Adrenal gland (tissue), 5 donors: ENCODE measurements around the gene PPARGC1A.

Experiments used
- POLR2A ChIP-seq, 2 donors: fragments of 450-650 bp; IDR thresholded peaks; one replicate each; pipeline ENCODE4 v1.6.1; 2017; ENCODE audit warnings: antibody characterized with exemption in 2 of 2, mild to moderate bottlenecking in 2 of 2, moderate library complexity in 1 of 2
- TF ChIP-seq, protein P1 (sequence below), 6 experiments: fragments of 450-650 bp in 4 of 6; fragments of 200-600 bp in 2 of 6; sonication (generic) in 1 of 6; IDR thresholded peaks; 1 replicate in 5 of 6; 2 replicates in 1 of 6; pipeline versions ENCODE4 v1.5.1 to v1.8.0; 2016 to 2021; ENCODE audit warnings: antibody characterized with exemption in 6 of 6, mild to moderate bottlenecking in 2 of 6, moderate library complexity in 1 of 6
- donor health status: DM: no; HTN: no; CAD: no.

- TF ChIP-seq, protein P1, sequence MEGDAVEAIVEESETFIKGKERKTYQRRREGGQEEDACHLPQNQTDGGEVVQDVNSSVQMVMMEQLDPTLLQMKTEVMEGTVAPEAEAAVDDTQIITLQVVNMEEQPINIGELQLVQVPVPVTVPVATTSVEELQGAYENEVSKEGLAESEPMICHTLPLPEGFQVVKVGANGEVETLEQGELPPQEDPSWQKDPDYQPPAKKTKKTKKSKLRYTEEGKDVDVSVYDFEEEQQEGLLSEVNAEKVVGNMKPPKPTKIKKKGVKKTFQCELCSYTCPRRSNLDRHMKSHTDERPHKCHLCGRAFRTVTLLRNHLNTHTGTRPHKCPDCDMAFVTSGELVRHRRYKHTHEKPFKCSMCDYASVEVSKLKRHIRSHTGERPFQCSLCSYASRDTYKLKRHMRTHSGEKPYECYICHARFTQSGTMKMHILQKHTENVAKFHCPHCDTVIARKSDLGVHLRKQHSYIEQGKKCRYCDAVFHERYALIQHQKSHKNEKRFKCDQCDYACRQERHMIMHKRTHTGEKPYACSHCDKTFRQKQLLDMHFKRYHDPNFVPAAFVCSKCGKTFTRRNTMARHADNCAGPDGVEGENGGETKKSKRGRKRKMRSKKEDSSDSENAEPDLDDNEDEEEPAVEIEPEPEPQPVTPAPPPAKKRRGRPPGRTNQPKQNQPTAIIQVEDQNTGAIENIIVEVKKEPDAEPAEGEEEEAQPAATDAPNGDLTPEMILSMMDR (IDR thresholded peaks at IDR 0.05), result no peak
- TF ChIP-seq POLR2A (IDR thresholded peaks at IDR 0.05), result no peak
Observed at GRCh38 chr4:23762551-23762950, 127.3 kb downstream of the PPARGC1A start.
